ENCODE measurements around the gene RDH14.

The RDH14 gene, protein sequence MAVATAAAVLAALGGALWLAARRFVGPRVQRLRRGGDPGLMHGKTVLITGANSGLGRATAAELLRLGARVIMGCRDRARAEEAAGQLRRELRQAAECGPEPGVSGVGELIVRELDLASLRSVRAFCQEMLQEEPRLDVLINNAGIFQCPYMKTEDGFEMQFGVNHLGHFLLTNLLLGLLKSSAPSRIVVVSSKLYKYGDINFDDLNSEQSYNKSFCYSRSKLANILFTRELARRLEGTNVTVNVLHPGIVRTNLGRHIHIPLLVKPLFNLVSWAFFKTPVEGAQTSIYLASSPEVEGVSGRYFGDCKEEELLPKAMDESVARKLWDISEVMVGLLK

DNA sequence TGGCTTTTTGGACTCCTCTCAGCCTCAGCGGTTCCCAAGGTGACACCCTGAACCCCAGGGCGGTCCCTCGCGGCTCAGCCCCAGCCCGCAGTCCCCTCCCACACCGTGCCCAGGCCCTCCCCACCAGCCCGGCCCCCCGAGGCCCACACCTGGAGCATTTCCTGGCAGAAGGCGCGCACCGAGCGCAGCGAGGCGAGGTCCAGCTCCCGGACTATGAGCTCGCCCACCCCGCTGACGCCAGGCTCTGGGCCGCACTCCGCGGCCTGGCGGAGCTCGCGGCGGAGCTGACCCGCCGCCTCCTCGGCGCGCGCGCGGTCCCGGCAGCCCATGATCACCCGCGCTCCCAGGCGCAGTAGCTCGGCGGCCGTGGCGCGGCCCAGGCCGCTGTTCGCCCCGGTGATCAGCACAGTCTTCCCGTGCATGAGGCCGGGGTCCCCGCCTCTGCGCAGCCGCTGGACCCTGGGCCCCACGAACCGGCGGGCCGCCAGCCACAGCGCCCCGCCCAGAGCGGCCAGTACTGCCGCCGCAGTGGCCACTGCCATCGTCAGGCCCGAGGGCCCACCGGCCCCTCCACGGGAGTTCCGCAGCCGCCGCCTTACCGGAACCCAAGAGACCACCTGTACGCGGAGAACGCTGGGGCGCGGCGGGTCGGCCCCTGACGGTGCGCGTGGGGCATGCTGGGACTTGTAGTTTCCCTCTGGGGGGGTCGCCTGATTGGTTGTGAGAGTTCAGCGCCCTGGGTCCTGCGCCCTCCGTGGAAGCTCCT is at the start of gene RDH14:
TSS of gene RDH14 (minus strand) at position 623 of the 766 bp plus-strand sequence. CDS start at position 542, 81 bp downstream.
- DNase-seq (ENCODE audit: low spot score), result peak; percentile 78

DNA sequence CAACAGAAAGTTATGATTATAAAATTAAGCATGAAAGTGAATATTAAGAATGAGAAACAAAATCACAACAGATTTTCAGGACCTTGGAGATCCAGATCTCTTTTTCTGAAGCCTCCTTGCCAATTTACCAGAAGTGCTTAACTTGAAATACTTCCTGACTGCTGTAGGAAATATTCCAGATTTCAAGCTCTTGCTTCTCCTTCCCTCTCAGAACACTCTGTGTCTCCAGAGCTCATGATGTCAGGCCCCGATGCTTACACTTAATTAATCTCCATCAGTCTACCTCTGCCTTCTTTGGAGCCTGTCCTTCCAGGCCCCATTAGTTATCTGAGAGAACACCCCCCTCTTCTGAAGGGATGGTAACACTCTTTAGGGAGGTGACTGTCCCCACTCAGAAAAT is 49.6 kb upstream of the RDH14 start:
- DNase-seq (ENCODE audit: low spot score), result no peak

GRCh38 chr2:18605115-18605514 is 44.7 kb upstream of the RDH14 start:
- DNase-seq (ENCODE audit: low spot score), result no peak

DNA sequence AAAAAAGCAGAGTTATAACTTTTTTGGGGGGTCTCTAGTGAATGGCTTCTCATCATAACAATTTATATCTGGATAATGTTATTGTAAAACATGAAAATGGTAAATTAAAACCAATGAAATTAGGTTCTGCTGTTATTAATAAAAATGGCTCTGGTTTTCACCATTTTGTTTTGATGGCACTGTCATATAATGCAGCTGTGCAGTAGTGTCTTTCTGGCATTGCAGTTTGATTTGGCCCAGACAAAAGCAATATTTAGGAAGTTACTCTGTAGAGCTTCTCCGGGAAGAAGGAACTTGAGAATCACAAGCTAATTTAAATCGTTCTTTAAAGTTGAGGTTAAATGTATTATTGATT is 44.1 kb upstream of the RDH14 start:
- no peak for DNase-seq (ENCODE audit: low spot score)

- no peak for DNase-seq (ENCODE audit: low spot score)
These were observed 43.5 kb upstream of the RDH14 start for GRCh38 chr2:18603854-18604530.

GRCh38 chr2:18602298-18602697 is 41.8 kb upstream of the RDH14 start:
- DNase-seq (ENCODE audit: low spot score), result no peak

DNA sequence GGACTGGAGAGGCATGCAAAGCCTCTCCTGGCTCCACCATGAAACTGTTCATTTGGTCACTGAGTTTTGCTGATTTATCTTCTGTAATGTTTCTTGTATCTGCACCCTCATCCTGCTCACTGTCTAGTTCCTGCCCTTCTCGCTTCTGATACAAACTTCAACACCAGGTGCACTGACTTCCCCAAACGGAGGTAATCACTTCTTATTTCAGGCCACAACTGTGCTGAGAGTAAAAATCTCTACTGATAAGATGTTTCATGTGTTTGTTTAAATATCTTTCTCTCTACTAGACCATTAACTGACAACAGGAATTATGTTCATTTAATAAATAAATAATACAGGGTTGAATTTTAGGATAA is 39.8 kb upstream of the RDH14 start:
- no peak for DNase-seq (ENCODE audit: low spot score)

GRCh38 chr2:18599509-18600254 is 39.2 kb upstream of the RDH14 start:
- no peak for DNase-seq (ENCODE audit: low spot score)

DNA sequence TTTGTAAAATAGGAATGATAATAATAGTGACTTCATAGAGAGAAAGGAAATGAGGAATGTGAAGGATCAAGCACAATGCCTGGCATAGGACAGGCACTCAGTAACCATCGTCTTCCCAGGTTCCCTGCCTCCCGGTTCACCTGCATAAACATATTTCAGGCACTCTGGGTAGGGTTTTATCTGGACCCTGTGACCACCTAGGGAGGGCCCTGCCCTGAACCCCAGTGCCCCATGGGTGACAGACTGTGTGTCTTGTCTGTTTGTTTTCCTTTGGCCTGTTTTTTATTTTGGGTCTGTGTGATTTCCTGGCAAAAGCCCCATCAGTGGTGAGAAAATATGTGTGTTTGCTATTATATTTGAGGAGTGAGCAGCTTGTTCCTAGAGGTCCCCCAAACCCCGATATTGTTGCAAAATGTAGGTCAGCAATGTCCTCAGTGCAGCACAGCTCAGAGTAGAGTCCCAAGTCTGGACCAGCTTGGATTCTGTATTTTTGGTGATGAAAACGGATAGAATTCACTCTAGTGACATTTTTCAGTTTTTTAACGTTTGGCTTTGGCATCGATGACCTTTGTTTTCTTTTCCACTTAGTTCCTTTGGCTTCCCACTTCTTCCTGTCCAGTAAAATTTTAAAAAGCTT is 38.5 kb upstream of the RDH14 start:
- no peak for DNase-seq (ENCODE audit: low spot score)

DNA sequence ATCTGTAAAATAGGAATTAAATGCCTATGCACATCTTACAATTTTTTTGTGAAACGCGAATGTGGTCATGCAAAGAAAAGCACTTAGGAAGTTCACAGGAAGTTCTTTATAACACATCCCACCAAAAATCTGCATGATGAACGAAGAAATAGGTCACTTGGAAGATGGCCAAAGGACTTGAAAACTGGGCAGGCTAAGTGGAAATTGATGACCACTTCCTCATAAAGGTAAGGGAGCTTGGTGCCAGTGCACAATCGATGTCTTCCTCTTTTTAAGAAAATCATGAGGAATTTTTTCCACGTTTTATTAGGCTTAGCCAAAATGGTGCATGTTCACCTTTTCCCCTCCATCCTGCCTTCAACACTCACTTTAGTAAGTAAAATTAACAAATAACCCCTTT is 37.2 kb upstream of the RDH14 start:
- DNase-seq (ENCODE audit: low spot score), result no peak

DNA sequence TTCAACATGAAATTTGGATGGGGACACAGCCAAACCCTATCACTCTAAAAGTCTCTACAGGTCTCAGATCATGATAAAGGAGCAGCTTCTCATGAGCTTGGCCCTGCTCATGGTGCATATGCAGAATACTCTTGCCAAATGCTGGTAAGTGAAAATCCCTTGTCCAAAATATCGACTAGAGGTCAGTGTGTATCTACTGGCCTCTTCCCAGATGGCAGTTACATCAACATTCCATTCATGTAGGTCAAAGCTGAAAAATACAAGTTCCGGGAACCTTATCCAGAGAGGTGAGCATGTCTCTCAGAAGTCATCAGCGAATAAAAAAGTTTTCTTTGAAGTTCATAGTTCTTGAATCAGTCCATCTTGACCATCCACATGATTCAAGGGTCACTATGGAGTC is 36.5 kb upstream of the RDH14 start:
- DNase-seq (ENCODE audit: low spot score), result no peak

DNA sequence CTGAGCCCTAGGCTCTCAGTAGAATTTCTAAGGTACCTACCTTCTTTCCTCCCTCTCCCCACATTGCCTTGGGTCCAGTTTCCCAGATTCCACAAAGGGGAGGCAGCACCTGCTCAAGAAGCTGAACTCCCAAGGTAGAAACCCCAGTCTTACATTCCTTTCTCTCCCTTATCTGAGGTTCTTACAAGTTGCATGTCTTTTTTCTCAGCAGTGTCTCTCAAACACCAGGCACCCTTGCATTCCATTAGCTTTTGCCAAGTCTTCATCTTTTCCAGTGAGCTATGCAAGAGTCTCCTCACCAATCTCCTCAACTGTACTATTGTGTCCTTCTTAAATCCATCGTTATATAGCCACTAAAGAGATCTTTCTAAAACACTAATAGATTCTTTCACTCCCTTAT is 33.0 kb upstream of the RDH14 start:
- no peak for DNase-seq (ENCODE audit: low spot score)

- DNase-seq (ENCODE audit: low spot score), result no peak
These were observed 31.9 kb upstream of the RDH14 start for GRCh38 chr2:18592372-18592771.

DNA sequence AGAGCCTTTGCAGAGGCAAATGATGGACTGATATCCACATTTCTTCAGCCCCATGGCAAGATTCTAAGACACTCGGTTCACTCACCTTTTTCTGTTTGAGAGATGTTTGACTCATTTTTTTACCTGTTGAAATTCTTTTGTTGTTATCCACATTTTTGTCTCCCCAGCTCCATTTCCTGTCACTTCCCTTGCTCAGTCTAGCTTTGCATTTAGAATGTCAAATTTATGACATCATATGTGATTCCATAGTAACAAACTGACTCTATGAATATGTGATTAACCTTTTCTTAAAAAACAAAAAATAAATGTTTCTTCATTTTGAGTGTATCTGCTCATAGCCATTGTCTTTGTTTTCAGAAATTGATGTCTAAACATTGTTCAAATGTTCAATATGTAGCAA is 28.9 kb upstream of the RDH14 start, which contains the start of gene NT5C1B:
TSS of gene NT5C1B (minus strand) at position 216 of the 400 bp plus-strand sequence. CDS start at position 115, 101 bp downstream.
- no peak for DNase-seq (ENCODE audit: low spot score)

DNA sequence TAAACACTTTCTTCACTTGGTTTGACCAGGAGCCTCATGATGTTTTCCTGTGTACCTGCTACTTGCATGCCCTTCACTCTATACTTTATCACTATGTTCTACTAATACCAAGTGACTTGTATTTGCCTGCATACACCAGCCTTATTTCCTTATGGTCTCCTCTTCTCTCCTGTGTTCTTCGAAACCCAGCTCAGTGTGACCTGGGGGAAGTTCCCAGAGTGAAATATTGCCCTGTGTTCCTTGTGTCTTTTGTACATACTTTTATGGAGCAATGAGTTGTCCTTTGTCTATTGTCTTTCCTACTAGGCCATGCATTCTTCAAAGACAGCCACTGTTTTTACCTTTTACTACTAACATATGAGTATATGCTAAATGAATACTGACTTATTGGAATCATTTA is 28.3 kb upstream of the RDH14 start:
- DNase-seq (ENCODE audit: low spot score), result no peak

DNA sequence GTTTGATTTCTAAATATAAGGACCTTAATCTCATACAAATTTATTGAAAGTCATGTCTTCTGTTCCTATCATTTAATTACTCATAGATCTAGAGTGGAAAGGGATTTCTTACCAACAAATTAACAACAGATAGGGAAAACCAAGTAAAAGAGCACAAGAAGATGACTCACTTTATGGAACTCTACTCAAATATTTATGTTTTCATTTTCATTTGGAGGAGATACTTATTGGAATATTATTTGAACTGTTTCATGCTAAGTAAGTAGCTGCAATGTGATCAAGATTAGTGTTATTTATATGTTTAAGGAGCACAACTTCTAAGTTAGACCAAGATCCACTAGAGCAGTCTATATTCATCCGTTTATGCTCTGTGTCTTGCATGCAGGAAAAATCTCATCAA is 27.6 kb upstream of the RDH14 start:
- DNase-seq (ENCODE audit: low spot score), result no peak

GRCh38 chr2:18585526-18585925 is 25.1 kb upstream of the RDH14 start:
- no peak for DNase-seq (ENCODE audit: low spot score)

GRCh38 chr2:18584608-18584954 is 24.1 kb upstream of the RDH14 start:
- no peak for DNase-seq (ENCODE audit: low spot score)

- no peak for DNase-seq (ENCODE audit: low spot score)
These were observed 23.6 kb upstream of the RDH14 start for GRCh38 chr2:18583905-18584607.

- DNase-seq (ENCODE audit: low spot score), result no peak
These were observed 20.2 kb upstream of the RDH14 start for GRCh38 chr2:18580606-18581005.

DNA sequence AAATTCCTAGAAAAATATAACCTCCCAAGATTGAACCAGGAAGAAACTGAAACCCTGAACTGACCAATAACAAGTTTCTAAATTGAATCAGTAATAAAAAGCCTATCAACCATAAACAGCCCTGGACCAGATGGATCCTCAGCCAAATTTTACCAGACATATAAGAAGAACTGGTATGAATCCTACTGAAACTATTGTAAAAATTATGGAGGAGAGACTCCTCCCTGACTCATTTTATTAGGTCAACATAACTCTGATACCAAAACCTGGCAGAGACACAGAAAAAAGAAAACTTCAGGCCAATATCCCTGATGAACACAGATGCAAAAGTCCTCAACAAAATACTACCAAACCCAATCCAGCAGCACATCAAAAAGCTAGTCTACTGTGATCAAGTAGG is 17.6 kb upstream of the RDH14 start:
- DNase-seq (ENCODE audit: low spot score), result no peak
